Right cardiac atrium (tissue), 5 donors: ENCODE results near the gene GALNT15. TPM values are rescaled to one million over a fixed set of nuclear protein-coding genes. Genes with fewer than 3 reads are reported as not detected.
A peak's percentile ranks its signal among the peaks of the same experiment; 100 is the strongest.

Source experiments
- ATAC-seq, 2 donors: fragments of 200-7000 bp; cut with Tn5 transposase; one replicate each; pipeline versions ENCODE4 v1.8.0 to v1.9.1; 2020; ENCODE audit warnings: moderate library complexity in 2 of 2, mild to moderate bottlenecking in 1 of 2
- DNase-seq, 3 donors: peaks; one replicate each; pipeline ENCODE4 v3.0.0-alpha.2; 2020
- H3K27ac ChIP-seq: one replicate; pipeline ENCODE4 v1.5.1; 2013; ENCODE audit warnings: mild to moderate bottlenecking, low read length, control low read depth, moderate library complexity
- H3K27me3 ChIP-seq: one replicate; pipeline ENCODE4 v1.6.1; 2013; ENCODE audit not compliant: control insufficient read depth, insufficient read depth
- H3K4me1 ChIP-seq: one replicate; pipeline ENCODE4 v1.6.1; 2013; ENCODE audit warnings: low read length; ENCODE audit not compliant: control insufficient read depth, insufficient read depth
- H3K4me3 ChIP-seq: one replicate; pipeline ENCODE4 v1.5.1; 2013; ENCODE audit warnings: low read length, control low read depth
- H3K9me3 ChIP-seq: one replicate; pipeline ENCODE4 v1.6.1; 2013; ENCODE audit warnings: low read length; ENCODE audit not compliant: control insufficient read depth
- WGBS: extraction: QIAGEN DNeasy Blood & Tissue Kit; methylation state at CpG from one replicate; pipeline ENCODE4 v1.1.7; 2013; 5-methylcytosine and 5-hydroxymethylcytosine counted together
- intact Hi-C, 4 donors: fragments of 100-400 bp; cut with DNase I; formaldehyde crosslinking; loops; one replicate each; pipeline versions ENCODE4 v1.11.0 to v1.14.0; 2022 to 2023
- polyA plus RNA-seq: library from polyadenylated mRNA; stranded (reverse); fragments of 200-250 nt; gene quantifications from one replicate; pipeline ENCODE4 v1.2.3, GENCODE V29; 2013
- total RNA-seq, 4 donors: library from RNA; stranded (reverse); fragmentation: NEBNext Ultra II Directional; extraction: Animal tissue kit (Norgen Biotek cat#: 25700); gene quantifications; one replicate each; pipeline ENCODE4 v1.2.1, GENCODE V29; 2021
- donor health status: healthy with polysubstance abuse.
- donor health status: DM: no; HTN: yes; CAD: no.
- donor health status: DM: no; HTN: no; CAD: no.
- donor health status: DM: no; HTN: yes; CAD: no; lungs with severe emphysema.
- donor health status: DM: yes; HTN: yes; CAD: no.

The GALNT15 gene
- total and polyA plus RNA-seq, 5 donors: 6.2 to 19.3 (median 10.1) TPM

- intact Hi-C loops: no loop called here
Observed at GRCh38 chr3:16229681-16230080, 55.2 kb downstream of the GALNT15 start.

GRCh38 chr3:16231983-16232382, 57.5 kb downstream of the GALNT15 start:
- H3K9me3 ChIP-seq: no peaks in the 10 kb centered on the region
- intact Hi-C loops: no loop called here
- no peak for ATAC-seq
- 97% methylated on average over 2 of the region's 2 CpGs for WGBS
- H3K4me1 ChIP-seq: no peaks in the 10 kb centered on the region
- H3K4me3 ChIP-seq: no peak overlapping the region
- no peak for DNase-seq
- H3K27ac ChIP-seq: no peak overlapping the region
- H3K27me3 ChIP-seq: no peaks in the 10 kb centered on the region

More at GRCh38 chr3:16229681-16230080, 55.2 kb downstream of the GALNT15 start:
- ATAC-seq (no peak), DNase-seq (no peak)
- H3K27me3 ChIP-seq: no peaks in the 10 kb centered on the region
- no peak overlapping the region for H3K27ac ChIP-seq
- H3K4me3 ChIP-seq: no peak overlapping the region
- H3K4me1 ChIP-seq: no peaks in the 10 kb centered on the region
- H3K9me3 ChIP-seq: no peaks in the 10 kb centered on the region

GRCh38 chr3:16233806-16234205, 59.3 kb downstream of the GALNT15 start:
- H3K27me3 ChIP-seq: no peaks in the 10 kb centered on the region
- peaks cover 3% of the 10 kb centered on the region for H3K4me1 ChIP-seq
- intact Hi-C loops: no loop called here
- no peak overlapping the region for H3K27ac ChIP-seq
- no peak for DNase-seq
- WGBS: 97% methylated on average over 1 of the region's 1 CpG
- H3K4me3 ChIP-seq: no peak overlapping the region
- no peaks in the 10 kb centered on the region for H3K9me3 ChIP-seq
- ATAC-seq: no peak

GRCh38 chr3:16234281-16234680, 59.8 kb downstream of the GALNT15 start:
- no peaks in the 10 kb centered on the region for H3K27me3 ChIP-seq
- intact Hi-C loops: no loop called here
- WGBS: 98% methylated on average over 2 of the region's 2 CpGs
- DNase-seq (no peak), ATAC-seq (no peak)
- H3K9me3 ChIP-seq: no peaks in the 10 kb centered on the region
- no peak overlapping the region for H3K4me3 ChIP-seq
- peaks cover 5% of the 10 kb centered on the region for H3K4me1 ChIP-seq
- H3K27ac ChIP-seq: no peak overlapping the region

GRCh38 chr3:16236030-16236639, 61.7 kb downstream of the GALNT15 start:
- WGBS: 90% methylated on average over 4 of the region's 4 CpGs
- no peak overlapping the region for H3K27ac ChIP-seq
- peaks cover 5% of the 10 kb centered on the region for H3K4me1 ChIP-seq
- H3K4me3 ChIP-seq: no peak overlapping the region
- no peaks in the 10 kb centered on the region for H3K9me3 ChIP-seq
- ATAC-seq (no peak), DNase-seq (no peak)
- intact Hi-C loops: no loop called here
- H3K27me3 ChIP-seq: no peaks in the 10 kb centered on the region

- intact Hi-C loops: no loop called here
- DNase-seq (no peak), ATAC-seq (peak; percentile 89 to 90)
- no peaks in the 10 kb centered on the region for H3K27me3 ChIP-seq
- peaks cover 5% of the 10 kb centered on the region for H3K4me1 ChIP-seq
- WGBS: 21% methylated on average over 3 of the region's 3 CpGs
- no peak overlapping the region for H3K4me3 ChIP-seq
- H3K9me3 ChIP-seq: no peaks in the 10 kb centered on the region
- no peak overlapping the region for H3K27ac ChIP-seq
Observed at GRCh38 chr3:16236856-16237393, 62.4 kb downstream of the GALNT15 start.

- H3K9me3 ChIP-seq: no peaks in the 10 kb centered on the region
- peaks cover 5% of the 10 kb centered on the region for H3K4me1 ChIP-seq
- intact Hi-C loops: no loop called here
- ATAC-seq (no peak), DNase-seq (no peak)
- WGBS: 46% methylated on average over 3 of the region's 3 CpGs
- H3K27ac ChIP-seq: no peak overlapping the region
- no peak overlapping the region for H3K4me3 ChIP-seq
- H3K27me3 ChIP-seq: no peaks in the 10 kb centered on the region
Observed at GRCh38 chr3:16239086-16239770, 64.7 kb downstream of the GALNT15 start.

GRCh38 chr3:16239780-16240179, 65.3 kb downstream of the GALNT15 start:
- H3K4me1 ChIP-seq: peaks cover 9% of the 10 kb centered on the region
- no peaks in the 10 kb centered on the region for H3K9me3 ChIP-seq
- WGBS: 77% methylated on average over 4 of the region's 4 CpGs
- no peak for ATAC-seq
- H3K4me3 ChIP-seq: no peak overlapping the region
- DNase-seq: no peak
- no peak overlapping the region for H3K27ac ChIP-seq
- H3K27me3 ChIP-seq: no peaks in the 10 kb centered on the region
- intact Hi-C loops: loop anchor here in 3 of 4 donors (10.0 kb wide), 3 partner anchors 425 to 615 kb away; no protein-coding TSS in a partner anchor

GRCh38 chr3:16240229-16241023, 65.9 kb downstream of the GALNT15 start:
- Histone ChIP-seq H3K4me1 (peaks cover 9% of the 10 kb centered on the region), H3K27me3 (no peaks in the 10 kb centered on the region), H3K27ac (no peak overlapping the region), H3K9me3 (no peaks in the 10 kb centered on the region), H3K4me3 (no peak overlapping the region)
- 79% methylated on average over 6 of the region's 6 CpGs for WGBS
- ATAC-seq (no peak), DNase-seq (no peak)
- intact Hi-C loops: loop anchor here in 3 of 4 donors (10.0 kb wide), 3 partner anchors 426 to 616 kb away; no protein-coding TSS in a partner anchor

- H3K9me3 ChIP-seq: no peaks in the 10 kb centered on the region
- H3K27ac ChIP-seq: no peak overlapping the region
- DNase-seq: no peak
- H3K4me1 ChIP-seq: peaks cover 9% of the 10 kb centered on the region
- ATAC-seq: no peak
- H3K27me3 ChIP-seq: no peaks in the 10 kb centered on the region
- intact Hi-C loops: loop anchor here in 3 of 4 donors (10.0 kb wide), 3 partner anchors 426 to 616 kb away; no protein-coding TSS in a partner anchor
- WGBS: 95% methylated on average over 5 of the region's 5 CpGs
- H3K4me3 ChIP-seq: no peak overlapping the region
Observed at GRCh38 chr3:16241225-16241624, 66.7 kb downstream of the GALNT15 start.

- no peaks in the 10 kb centered on the region for H3K9me3 ChIP-seq
- ATAC-seq (no peak), DNase-seq (no peak)
- no peak overlapping the region for H3K27ac ChIP-seq
- WGBS: over 99% methylated on average over 5 of the region's 5 CpGs
- no peak overlapping the region for H3K4me3 ChIP-seq
- H3K27me3 ChIP-seq: no peaks in the 10 kb centered on the region
- intact Hi-C loops: loop anchor here in 3 of 4 donors (10.0 kb wide), 3 partner anchors 427 to 617 kb away; no protein-coding TSS in a partner anchor
- peaks cover 7% of the 10 kb centered on the region for H3K4me1 ChIP-seq
Observed at GRCh38 chr3:16242177-16242576, 67.7 kb downstream of the GALNT15 start.
